HS-5 (cell line): ENCODE measurements around the gene DDX31.
A peak's percentile ranks its signal among the peaks of the same experiment; 100 is the strongest.

Source experiments
- DNase-seq: peaks from one replicate; pipeline ENCODE4 v3.0.0-alpha.2; 2012; ENCODE audit warnings: low read depth

DDX31 gene

GRCh38 chr9:132672413-132672690, 2.6 kb upstream of the DDX31 start:
- no peak for DNase-seq

GRCh38 chr9:132671620-132672412, 2.0 kb upstream of the DDX31 start:
- DNase-seq = no peak

- no peak for DNase-seq
Measured at GRCh38 chr9:132670457-132671391, 941 bp upstream of the DDX31 start, which contains the start of gene GTF3C4. Gene GTF3C4 (plus strand): TSS chr9:132670464. CDS start chr9:132670599, 135 bp downstream.

GRCh38 chr9:132669319-132669697, 475 bp downstream of the DDX31 start:
- no peak for DNase-seq

- DNase-seq = no peak
Measured at GRCh38 chr9:132663851-132664250, 5.9 kb downstream of the DDX31 start.

- no peak for DNase-seq
Measured at GRCh38 chr9:132663117-132663516, 6.7 kb downstream of the DDX31 start.

- DNase-seq = no peak
Measured at GRCh38 chr9:132662152-132662945, 7.4 kb downstream of the DDX31 start.

- DNase-seq = no peak
Measured at GRCh38 chr9:132656299-132656698, 13.5 kb downstream of the DDX31 start.

GRCh38 chr9:132651259-132651658, 18.5 kb downstream of the DDX31 start:
- DNase-seq = peak; percentile 78

GRCh38 chr9:132648685-132649084, 21.1 kb downstream of the DDX31 start:
- no peak for DNase-seq

- DNase-seq = no peak
Measured at GRCh38 chr9:132648283-132648682, 21.5 kb downstream of the DDX31 start.

GRCh38 chr9:132647806-132648205, 22.0 kb downstream of the DDX31 start:
- DNase-seq = no peak

GRCh38 chr9:132647355-132647754, 22.4 kb downstream of the DDX31 start:
- peak; percentile 99 for DNase-seq

GRCh38 chr9:132646726-132647125, 23.1 kb downstream of the DDX31 start:
- no peak for DNase-seq

- DNase-seq = no peak
Measured at GRCh38 chr9:132645711-132646110, 24.1 kb downstream of the DDX31 start.

- no peak for DNase-seq
Measured at GRCh38 chr9:132645306-132645705, 24.5 kb downstream of the DDX31 start.

GRCh38 chr9:132644251-132644650, 25.5 kb downstream of the DDX31 start:
- DNase-seq = no peak

- no peak for DNase-seq
Measured at GRCh38 chr9:132641216-132641615, 28.6 kb downstream of the DDX31 start.

- DNase-seq = no peak
Measured at GRCh38 chr9:132639322-132639721, 30.5 kb downstream of the DDX31 start.

- DNase-seq = no peak
Measured at GRCh38 chr9:132638240-132638639, 31.5 kb downstream of the DDX31 start.

GRCh38 chr9:132637801-132638200, 32.0 kb downstream of the DDX31 start:
- no peak for DNase-seq

GRCh38 chr9:132637351-132637750, 32.4 kb downstream of the DDX31 start:
- no peak for DNase-seq
